Measurements from ENCODE around the gene NRG3.
"Not testable (repeated sequence)": the region's sequence is repeated elsewhere in the genome, so short reads cannot be mapped to it uniquely, and the experiment has no call there.

NRG3 gene

DNA sequence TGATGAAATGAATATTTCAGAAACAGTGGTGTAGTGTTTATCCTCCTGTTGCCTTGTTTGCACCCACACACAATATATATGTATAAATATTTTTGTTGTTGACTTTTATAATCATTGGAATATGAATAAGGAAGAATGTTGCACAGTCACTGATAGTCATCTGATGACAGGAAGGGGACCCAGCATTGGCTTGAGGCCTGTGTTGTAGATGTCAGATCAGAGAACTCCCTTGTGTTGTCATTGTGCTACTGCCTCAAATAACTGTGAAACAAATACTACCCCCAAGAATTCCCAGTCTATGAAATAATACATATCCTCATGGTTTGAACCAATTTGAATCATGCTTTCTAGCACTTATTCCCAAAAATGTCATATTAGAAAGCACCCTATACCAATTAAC lies 84.0 kb downstream of the NRG3 start:
- no peak for DNase-seq (ENCODE audit: low read depth, low spot score)

DNA sequence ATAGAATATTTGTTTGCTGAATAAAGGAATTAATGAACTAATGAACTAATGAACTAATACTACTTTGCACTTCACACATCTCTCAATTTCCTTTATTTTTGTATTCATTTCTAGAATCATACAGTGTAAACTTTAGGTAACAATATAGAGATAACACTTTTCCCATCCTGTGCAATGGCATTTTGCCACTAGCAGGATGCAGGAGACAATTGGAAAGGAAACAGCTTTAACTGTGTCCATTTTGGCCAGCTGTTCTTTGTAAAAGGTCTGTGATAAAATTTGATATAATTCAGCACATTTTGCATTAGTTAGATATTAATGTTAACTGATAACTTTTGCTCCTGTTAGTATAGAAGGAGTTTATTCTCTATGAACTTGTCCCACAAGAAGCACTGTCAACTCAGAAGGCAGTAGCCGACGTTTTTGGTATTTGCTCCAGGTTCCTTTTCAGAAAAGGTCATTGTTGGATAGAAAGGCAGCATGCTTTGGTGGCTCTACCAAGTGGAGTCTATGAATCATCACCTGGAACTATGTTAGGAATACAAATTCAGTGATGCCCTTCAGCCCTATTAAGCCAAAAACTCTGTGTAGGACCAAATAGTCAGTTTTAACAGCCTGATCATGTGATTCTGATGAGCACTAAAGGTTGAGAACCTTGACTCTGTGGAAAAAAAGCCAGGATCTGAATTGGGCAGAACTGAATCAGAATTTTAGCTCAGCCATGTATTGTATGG lies 86.6 kb downstream of the NRG3 start:
- DNase-seq (ENCODE audit: low read depth, low spot score) = no peak

DNA sequence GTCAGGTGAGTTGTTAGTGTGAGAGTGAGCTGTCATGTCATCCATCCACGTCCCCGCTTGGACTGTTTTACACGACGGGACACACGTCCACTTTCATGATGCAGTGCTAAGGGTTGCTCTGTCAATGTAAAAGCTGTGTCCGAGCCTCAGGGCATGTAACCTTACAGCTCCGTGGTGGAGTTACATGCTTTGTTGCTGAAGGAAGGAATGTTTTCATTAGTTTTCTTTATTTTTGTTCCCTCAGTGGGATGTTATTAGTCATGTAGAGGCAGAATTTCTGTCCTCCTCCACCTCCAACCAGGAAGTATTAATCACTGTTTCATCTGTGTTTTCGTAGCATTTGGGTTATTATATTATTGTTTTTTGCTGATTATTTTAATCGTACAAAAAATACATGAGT lies 88.6 kb downstream of the NRG3 start:
- DNase-seq (ENCODE audit: low read depth, low spot score) = peak; percentile 42

DNA sequence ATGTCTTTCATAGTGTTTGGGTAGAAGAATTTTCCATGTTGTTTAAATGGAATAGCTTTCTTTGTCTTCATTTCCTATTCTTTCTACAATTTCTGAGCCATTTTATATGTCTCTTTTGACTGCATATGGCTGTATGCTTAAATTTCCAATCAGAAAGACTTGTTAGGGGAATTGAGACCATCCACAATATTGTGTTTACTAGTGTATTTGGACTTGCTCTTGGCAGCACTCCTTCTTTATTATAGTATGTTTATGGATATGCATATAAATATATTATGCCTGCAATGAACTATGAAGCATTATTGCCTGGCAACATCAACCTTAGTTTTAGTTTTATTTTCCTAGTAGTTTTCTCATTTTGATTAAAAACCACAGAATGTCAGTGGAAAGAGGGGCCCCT lies 92.7 kb downstream of the NRG3 start:
- no peak for DNase-seq (ENCODE audit: low read depth, low spot score)

DNA sequence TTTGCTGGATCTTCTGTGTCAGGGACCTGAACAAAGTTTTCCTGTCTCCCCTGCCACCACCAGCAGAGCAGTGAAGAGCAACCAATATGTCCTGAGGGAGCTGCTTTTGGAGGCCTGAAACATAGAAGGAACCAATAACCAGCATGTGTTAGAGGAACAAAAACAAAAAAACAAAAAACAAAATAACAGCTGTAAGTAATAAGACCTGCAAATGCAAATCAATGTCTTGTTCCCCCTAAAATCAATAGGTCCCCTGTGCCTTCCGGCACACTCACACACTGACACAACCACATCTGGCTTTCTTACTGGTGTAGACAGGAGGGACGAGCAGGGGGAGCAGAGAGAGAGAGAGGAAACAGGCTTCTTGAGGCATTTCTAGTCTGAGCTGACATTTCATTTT lies 94.1 kb downstream of the NRG3 start:
- no peak for DNase-seq (ENCODE audit: low read depth, low spot score)

DNA sequence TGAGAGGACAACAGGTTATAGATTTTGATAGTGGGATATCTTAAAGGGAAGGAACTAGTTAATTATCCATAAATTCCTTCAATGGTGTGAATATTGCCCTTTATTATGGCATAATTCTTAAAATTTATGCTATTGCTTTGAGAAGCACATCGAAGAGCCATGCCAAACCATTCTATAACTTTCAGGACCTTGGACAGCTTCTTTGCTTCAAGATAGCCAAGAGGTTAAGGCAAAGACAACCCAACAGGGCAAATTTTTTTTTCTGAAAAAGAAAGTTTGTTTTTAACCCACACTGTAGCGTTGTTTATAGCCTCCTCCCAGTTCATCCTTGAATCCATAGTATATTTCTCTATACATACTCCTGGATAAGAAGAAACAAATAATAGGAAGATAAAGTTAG lies 103.2 kb downstream of the NRG3 start:
- DNase-seq (ENCODE audit: low read depth, low spot score) = no peak

DNA sequence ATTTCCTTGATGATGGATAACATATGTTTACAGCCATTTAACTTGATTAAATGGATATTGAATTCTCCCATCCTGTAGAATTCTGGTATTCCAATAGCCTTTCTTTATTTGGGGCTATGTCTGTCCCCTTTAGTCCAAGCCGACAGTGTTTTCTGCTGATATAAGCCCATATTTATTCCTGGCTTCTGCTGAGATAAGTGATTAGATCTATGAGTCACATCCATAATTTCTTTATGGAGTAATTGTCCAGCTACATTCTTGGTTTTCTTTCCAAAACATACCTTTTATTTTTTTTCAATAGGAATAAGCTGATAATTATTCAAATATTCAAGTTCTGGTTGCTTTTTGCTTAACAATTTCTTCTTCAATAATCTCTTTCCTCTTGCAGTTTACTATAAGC lies 106.7 kb downstream of the NRG3 start:
- no peak for DNase-seq (ENCODE audit: low read depth, low spot score)

DNA sequence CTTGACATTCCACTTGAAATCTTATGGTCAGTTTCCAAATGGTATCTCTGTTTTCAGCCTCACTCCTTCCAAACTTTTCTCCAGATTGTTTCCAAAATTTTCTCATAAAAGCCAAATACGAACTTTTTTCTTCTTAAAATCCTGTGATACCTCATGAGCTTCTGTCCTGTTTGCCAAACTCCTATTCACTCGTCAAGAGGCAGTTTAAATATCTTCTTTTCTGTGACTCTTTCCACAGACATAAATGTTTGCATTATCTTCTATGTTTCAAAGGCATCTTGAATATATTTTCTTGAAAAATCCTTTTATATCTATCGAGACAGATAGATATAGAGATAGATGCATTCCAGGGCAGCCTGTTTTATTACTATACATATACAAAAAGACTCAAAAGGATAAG lies 109.4 kb downstream of the NRG3 start:
- DNase-seq (ENCODE audit: low read depth, low spot score) = no peak

DNA sequence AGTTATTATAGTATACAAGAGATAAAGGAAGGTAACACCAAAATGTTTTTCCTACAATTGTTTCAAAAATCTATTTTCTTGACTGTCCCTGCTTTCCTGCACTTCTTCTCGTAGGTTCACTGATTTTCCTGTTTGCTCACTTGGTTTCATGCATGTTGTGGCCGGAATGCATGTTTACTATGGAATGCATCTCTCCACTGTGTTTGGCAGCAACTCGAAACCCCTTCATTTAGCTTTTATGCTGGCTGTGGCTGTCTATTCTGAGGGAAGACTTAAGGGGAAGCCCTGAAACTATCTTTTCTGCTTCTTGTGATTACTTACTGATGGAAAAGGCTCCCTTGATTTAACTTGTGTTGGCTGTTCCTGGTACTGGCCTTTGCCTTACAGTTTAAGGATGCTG lies 120.3 kb downstream of the NRG3 start:
- DNase-seq (ENCODE audit: low read depth, low spot score) = no peak

DNA sequence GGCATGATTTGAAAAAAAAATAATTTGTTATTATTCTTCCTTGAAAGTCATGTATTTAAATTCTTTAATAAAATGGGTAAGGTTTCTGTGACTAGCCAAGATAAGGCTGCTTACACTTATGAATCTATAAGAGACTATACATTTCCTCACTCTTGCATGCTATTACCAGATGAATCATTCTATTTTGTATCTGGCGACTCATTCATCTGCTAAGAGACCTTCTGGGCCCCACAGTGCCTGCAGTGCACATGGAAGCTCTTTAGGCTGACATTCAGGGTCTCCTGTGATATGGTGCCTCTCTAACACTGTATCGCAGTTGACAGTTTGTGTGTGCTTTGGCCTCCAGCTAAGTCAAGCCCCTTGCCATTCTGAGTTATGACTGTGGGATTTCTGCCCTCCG lies 121.9 kb downstream of the NRG3 start:
- DNase-seq (ENCODE audit: low read depth, low spot score) = no peak

DNA sequence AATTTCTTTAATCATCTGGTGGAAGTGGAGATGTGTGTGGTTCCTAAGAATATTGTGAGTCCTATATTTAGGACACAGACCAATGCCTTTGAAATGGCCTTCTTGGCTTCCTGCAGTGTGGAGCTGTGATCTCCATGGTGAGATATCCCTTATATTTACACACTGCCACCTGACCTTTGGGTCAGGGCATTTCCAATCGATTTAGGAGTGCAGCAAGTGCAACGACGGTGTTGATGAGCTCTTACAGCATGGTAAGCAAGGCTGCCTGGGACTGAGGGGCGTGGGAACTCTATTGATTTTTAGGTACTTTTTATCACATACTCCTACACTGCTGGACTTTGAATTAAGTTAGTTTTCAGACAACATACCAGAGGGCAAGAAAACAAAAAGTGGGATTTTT lies 146.0 kb downstream of the NRG3 start:
- no peak for DNase-seq (ENCODE audit: low read depth, low spot score)

DNA sequence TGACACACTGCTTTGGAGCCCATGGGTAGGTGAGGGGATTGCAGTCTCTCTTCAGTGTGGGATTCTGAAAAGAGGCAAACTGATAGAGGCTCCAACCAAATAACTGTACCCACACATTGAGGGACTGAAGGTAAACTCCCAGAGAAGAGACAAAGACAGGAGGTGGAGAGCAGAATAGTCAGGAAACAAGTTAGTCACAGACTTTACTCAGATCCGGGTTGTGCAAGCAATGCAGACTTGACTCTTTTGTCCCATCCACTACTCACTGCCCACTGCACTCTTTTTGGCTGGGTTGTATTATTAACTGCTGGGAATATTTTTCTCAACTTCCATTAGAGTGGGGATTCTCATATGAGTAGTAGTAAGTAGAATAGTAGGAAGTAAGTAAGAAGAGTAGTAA lies 152.7 kb downstream of the NRG3 start:
- no peak for DNase-seq (ENCODE audit: low read depth, low spot score)

DNA sequence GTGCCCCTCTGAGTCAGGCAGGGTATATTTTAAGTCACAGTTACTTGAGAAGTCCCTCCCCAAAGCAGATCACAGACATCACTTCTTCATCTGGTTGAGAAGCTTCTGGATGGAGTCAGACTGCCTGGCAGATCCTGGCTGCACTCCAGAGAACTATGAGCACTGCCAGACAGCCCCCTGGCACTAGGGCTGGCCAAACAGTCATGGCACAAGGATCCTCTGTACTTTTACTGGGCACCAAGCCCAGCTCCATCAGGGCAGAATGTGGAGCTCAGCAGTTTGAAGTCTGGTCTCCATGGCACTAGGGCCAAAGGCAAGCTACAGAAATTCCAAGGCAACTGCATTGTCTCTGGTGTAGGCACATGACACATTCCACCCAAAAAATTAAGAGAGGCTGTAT lies 162.1 kb downstream of the NRG3 start:
- no peak for DNase-seq (ENCODE audit: low read depth, low spot score)

DNA sequence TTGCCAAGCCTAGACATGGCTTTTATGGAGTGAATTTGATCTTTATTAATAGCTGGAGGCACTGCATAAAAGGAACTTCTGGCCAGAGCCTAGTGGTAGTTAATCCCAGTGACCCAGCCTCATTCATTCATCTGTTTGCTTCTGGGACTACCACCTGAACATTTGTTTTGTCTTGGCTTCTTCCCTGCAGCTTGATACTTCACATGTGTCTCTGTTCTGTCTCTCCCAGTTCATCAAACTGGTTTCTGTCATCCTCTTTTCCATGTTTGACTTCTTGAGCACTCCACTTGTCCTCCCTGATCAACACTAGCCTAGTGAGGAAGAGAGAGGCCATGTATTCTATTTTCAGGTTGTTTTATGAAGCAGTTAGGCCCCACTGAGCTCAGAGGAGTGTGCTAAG lies 163.6 kb downstream of the NRG3 start:
- DNase-seq (ENCODE audit: low read depth, low spot score) = no peak

DNA sequence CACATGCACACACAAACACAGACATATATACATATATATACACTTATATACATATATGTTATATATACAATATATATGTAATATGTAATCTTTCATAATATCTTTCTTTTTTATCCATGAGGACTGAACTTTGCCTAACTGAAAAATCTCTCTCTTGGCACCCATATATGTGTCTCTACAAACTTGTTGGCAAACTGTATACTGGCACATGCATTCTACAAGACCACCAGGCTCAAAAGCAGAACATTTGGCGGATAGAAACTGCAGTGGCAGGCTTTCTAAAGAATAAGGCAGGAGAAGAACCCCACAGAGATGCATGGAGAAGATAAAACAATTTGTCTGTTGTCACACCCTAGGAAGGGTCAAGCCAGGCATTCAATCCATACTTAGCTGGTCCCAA lies 165.3 kb downstream of the NRG3 start:
- no peak for DNase-seq (ENCODE audit: low read depth, low spot score)

DNA sequence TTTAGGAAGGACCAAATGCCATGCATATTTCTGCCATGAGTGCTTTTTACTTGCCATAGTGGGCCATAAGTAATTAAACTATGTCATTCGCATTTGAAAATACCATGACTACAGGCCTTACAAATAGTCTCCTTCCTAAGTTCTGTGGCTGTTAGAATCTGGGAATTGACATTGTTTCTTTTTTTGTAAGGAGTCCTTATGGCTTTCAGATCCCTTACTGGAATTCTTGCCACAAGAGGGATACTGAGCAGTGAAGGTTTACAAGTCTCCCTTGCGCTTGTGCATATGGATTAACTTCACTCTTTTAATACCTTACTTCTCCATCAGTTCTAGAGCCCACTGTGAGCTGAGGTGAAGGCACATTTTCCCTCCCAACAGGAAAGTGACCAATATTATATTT lies 166.0 kb downstream of the NRG3 start:
- DNase-seq (ENCODE audit: low read depth, low spot score) = no peak

DNA sequence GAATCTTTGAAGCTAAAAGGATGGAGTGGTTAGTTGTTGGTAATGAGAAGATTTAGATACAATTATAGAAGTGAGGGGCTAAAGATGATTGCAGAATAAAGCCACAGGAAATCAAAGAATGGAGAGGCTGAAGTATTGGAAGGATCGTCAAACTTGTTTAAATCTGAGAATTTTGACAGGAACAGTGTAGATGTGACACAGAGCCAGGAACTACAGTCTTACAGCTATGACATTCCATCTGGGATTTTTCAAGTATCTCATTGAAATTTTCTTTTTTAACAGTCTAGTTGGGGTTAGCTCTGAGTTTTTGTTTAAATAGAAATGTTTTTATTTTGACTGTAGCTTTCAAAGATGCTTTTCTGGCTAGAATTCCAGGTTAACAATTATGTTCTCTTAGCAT lies 181.4 kb downstream of the NRG3 start:
- DNase-seq (ENCODE audit: low read depth, low spot score) = no peak

DNA sequence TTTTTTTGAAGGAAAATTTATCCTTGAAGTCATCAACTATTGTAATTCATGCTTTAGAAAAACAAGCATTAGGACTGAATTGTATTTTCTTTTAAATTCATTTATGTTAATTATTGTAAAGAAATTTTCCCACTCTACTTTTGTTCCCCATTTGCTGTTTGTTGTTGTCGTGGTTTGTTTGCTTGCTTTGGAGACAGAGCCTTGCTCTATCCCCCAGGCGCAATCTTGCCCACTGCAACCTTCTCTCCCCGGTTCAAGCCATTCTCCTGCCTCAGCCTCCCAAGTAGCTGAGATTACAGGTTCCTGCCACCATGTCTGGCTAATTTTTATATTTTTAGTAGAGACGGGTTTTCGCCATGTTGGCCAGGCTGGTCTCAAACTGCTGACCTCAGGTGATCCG lies 192.2 kb downstream of the NRG3 start:
- not testable (repeated sequence) for DNase-seq (ENCODE audit: low read depth, low spot score)

DNA sequence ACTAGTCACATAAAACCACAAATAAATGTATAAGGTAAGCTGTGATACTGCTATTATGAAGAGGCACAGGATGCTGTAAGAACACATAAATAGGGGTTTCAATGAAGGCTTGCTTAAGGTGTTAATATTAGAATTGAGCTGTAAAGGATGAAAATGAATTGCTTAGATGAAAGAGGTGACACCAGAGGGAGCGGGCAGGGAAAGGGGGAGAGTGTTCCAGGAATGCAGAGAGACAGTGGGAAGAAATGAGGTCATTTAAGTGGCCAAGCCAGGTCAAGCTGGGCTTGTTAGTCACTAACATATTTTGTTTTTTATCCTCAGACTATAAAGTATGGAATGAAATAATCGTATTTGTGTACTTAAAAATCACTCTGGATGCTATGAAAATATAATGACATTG lies 193.5 kb downstream of the NRG3 start:
- no peak for DNase-seq (ENCODE audit: low read depth, low spot score)

DNA sequence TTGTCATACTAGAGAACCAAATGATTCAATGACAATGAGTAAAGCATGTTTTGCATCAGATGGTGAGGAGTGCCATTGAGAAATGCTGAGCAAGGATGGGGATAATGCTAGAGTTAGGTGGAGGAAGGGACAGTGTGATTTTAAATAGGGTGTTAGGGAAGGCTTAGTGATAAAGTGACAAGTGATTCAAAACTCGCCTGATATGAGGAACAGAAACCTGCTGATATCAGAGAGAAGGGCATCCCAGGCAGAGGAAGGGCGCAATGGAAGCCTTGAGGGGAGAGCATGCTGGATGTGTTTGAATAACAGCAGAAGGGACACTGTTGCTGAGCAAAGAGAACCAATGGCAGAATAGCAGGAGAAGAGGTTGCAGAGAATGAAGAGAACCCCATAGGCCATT lies 196.2 kb downstream of the NRG3 start:
- no peak for DNase-seq (ENCODE audit: low read depth, low spot score)

DNA sequence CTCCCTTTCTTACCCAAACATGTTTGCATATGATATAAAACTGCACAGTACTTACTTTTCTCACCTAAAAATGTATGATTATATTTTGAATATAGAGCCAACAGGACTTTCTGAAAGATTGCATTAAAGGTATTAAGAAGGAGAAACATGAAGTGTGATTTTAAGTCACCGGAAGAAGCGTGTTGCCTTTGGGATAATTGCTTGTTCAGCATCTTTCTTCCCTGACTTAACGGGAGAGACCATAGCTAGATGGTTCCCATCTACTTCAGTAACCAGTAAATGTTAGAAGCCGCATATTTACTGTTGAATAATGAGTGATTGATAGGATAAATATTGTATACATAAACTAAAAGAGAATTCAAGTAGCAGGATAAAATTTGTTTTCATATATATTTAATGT lies 197.1 kb downstream of the NRG3 start:
- no peak for DNase-seq (ENCODE audit: low read depth, low spot score)

DNA sequence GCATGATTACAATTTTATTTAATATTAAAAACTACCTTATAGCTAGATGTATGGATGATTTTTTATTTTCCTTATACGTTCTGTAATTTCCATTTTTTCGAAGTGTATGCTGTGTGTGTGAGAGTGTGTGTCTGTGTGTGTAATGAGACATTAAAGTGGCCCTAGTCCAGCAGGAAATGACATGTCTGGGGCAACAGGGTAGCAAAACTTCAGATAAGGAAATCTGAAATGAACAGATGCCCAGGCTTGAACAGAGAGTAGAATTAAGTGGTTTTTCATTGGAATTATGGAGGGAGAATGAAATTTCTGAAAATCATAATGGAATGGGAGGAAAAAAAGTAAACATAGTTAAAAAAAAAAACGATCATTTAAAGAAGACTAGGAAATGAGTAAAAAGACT lies 200.6 kb downstream of the NRG3 start:
- DNase-seq (ENCODE audit: low read depth, low spot score) = no peak

DNA sequence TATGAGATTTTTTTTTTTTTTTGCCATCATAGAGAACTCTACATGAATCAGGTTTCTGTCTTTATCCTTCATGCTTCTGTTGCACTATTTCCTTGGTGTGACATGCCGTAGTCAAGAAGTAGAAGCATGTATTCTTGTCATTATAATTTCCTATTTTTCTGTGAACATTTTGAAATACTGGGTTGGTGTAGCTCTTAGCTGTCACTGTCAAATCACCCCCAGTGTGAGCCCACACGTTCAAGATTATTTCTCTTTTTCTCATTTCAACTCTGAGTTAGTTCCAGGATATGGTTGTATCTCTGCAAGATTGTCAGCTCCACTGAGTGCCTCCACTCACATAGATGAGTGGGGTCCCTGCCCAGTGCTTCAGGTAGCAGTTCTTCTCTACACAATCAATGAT lies 209.5 kb downstream of the NRG3 start:
- DNase-seq (ENCODE audit: low read depth, low spot score) = no peak

DNA sequence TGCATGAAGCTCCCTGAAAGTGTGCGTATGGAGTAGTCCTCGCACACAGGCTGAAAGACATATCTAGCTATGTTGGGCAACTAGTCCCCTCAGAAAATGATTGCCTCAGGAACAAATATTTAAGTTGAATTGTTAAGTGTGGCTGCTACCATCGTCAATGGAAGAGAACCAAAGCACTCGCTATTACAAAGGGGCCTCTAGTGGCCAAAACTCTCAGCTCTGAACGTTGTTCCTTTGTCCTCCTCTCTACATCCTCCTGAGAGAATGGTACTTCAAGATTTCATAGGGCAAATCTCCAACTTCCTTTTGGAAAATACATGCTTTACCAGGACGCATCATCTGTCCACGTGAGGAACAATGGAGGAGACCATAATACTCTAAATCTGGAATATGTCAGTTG lies 209.9 kb downstream of the NRG3 start:
- no peak for DNase-seq (ENCODE audit: low read depth, low spot score)

All from brain pericyte (primary cell).